ENCODE measurements around the gene NUP62. TPM values are rescaled to one million over a fixed set of nuclear protein-coding genes. Genes with fewer than 3 reads are reported as not detected.

The NUP62 gene
- total RNA-seq, 2 experiments from 2014 or later: 160 to 171 TPM

- intact Hi-C loops (cut with micrococcal nuclease): loop anchor here (1.0 to 5.0 kb wide), 5 partner anchors 8 to 277 kb away; partner anchors contain the start of genes AKT1S1, MED25, PRMT1 and PRR12
- ChIA-PET CTCF (interaction anchor here (1.0 to 1.3 kb wide), 5 partner anchors 11 to 26 kb away, joined by 3 to 4 read pairs (median 3); partner anchors contain the start of gene PTOV1), POLR2A (interaction anchor here (0.6 to 1.3 kb wide), 8 partner anchors 10 to 310 kb away, joined by 3 to 8 read pairs (median 5); partner anchors contain the start of genes ATF5, IL4I1, NUP62 and PTOV1)
- Mint-ChIP-seq H3K4me3 (no peak overlapping the region), H3K9me3 (no peaks in the 10 kb centered on the region), H3K27ac (no peak overlapping the region), H3K36me3 (peaks cover 25% of the 10 kb centered on the region), H3K4me1 (ENCODE audit: low read depth) (peaks cover 51% of the 10 kb centered on the region), H3K27me3 (no peaks in the 10 kb centered on the region)
- DNase-seq: no peak
Measured at GRCh38 chr19:49869009-49869483, 60.3 kb downstream of the NUP62 start.

- intact Hi-C loops (cut with micrococcal nuclease): loop anchor here (1.0 to 5.0 kb wide), 4 partner anchors 17 to 275 kb away; partner anchors contain the start of genes MED25, PRR12 and RRAS
- H3K36me3 Mint-ChIP-seq: peaks cover 33% of the 10 kb centered on the region
Measured at GRCh38 chr19:49866933-49867782, 62.1 kb downstream of the NUP62 start, which contains the start of gene PNKP. PNKP (minus strand) TSS chr19:49867576; CDS start chr19:49867204, 372 bp downstream.

GRCh38 chr19:49864890-49865289 is 64.4 kb downstream of the NUP62 start:
- H3K4me3 Mint-ChIP-seq: no peak overlapping the region
- POLR2A ChIA-PET: interaction anchor here (1.0 kb wide), 1 partner anchor 12 kb away, joined by 6 read pairs; the partner anchor contains the start of genes AKT1S1 and TBC1D17

More at GRCh38 chr19:49866933-49867782, 62.1 kb downstream of the NUP62 start, which contains the start of gene PNKP:
- peaks cover 53% of the 10 kb centered on the region for H3K4me1 Mint-ChIP-seq (ENCODE audit: low read depth)
- no peaks in the 10 kb centered on the region for H3K27me3 Mint-ChIP-seq
- ChIA-PET CTCF (interaction anchor here (1.1 kb wide), 1 partner anchor 17 kb away, joined by 11 read pairs; no protein-coding TSS in a partner anchor), POLR2A (interaction anchor here (0.6 to 1.4 kb wide), 5 partner anchors 13 to 48 kb away, joined by 3 to 5 read pairs (median 4); partner anchors contain the start of gene PTOV1)
- no peak within 1 kb of the TSS for H3K4me3 Mint-ChIP-seq
- DNase-seq: peak; percentile 96
- no peak within 1 kb of the TSS for H3K27ac Mint-ChIP-seq
- no peaks in the 10 kb centered on the region for H3K9me3 Mint-ChIP-seq

DNA sequence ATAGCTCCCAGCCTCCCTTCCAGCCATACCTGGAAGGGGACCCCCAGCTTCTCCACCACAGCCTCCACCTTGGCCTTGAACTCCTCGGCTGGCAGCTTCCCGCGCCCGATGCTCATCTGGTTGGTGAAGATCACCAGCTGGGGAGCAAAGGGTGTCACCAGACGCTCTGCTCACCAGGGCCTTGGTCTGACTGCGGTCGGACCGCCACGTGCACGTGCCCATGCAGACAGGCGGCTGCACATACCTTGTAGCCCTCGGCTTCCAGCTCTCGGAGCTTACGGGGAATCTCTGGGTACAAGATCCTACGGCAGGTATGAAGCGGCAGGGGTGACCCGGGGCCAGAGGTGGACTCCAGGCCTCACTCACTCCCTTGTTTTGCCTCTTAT is 65.4 kb downstream of the NUP62 start:
- Mint-ChIP-seq H3K27ac (no peak overlapping the region), H3K36me3 (peaks cover 48% of the 10 kb centered on the region), H3K27me3 (no peaks in the 10 kb centered on the region), H3K4me3 (no peak overlapping the region), H3K4me1 (ENCODE audit: low read depth) (peaks cover 40% of the 10 kb centered on the region), H3K9me3 (no peaks in the 10 kb centered on the region)
- intact Hi-C loops (cut with micrococcal nuclease): no loop called here
- DNase-seq: no peak
- CTCF ChIA-PET: interaction anchor here (1.1 kb wide), 1 partner anchor 13 kb away, joined by 3 read pairs; the partner anchor contains the start of gene PTOV1
- POLR2A ChIA-PET: interaction anchor here (1.1 kb wide), 1 partner anchor 10 kb away, joined by 3 read pairs; no protein-coding TSS in a partner anchor

More at GRCh38 chr19:49864890-49865289, 64.4 kb downstream of the NUP62 start:
- Mint-ChIP-seq H3K4me1 (ENCODE audit: low read depth) (peaks cover 40% of the 10 kb centered on the region), H3K9me3 (no peaks in the 10 kb centered on the region), H3K36me3 (peaks cover 45% of the 10 kb centered on the region), H3K27ac (no peak overlapping the region), H3K27me3 (no peaks in the 10 kb centered on the region)
- intact Hi-C loops (cut with micrococcal nuclease): loop anchor here (5.0 kb wide), 2 partner anchors 48 to 273 kb away; partner anchors contain the start of genes MED25 and PRR12
- CTCF ChIA-PET: interaction anchor here (0.7 to 1.1 kb wide), 2 partner anchors 11 to 119 kb away, joined by 3 read pairs; no protein-coding TSS in a partner anchor
- DNase-seq: no peak

DNA sequence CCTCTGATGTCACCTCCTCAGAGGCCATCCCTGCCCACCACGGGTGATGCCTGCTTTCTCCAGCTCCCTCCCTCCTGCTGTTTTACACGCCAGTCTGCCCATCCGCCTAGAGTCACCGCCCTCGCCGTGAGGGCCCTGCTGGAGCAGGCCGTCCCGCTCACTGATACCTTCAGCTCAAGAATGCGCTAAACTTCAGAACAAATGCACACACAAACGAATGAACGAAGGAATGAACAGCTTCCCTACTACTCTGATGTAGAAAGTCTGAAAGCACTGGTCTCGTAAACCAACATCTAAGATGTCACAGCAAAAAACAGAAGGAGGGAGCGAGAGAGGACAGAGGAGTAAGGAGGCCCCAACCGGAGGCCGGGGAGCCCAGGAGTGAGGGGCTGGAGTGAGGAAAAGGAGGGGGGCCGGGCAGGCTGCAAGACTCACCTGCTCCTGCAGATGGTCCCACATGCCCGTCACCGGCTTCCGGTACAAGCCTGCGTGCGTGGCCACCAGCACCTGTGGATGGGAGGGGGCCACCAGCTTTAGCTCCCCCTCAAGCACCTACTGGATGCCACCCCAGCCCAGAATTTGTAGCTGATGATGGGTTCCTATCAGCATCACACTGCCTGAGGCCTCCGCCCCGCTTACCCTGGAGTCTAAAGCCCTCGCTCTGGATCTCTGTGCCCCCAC is 65.9 kb downstream of the NUP62 start:
- intact Hi-C loops (cut with micrococcal nuclease): no loop called here
- Mint-ChIP-seq H3K9me3 (no peaks in the 10 kb centered on the region), H3K27me3 (no peaks in the 10 kb centered on the region), H3K36me3 (peaks cover 50% of the 10 kb centered on the region), H3K4me3 (no peak overlapping the region), H3K27ac (no peak overlapping the region), H3K4me1 (ENCODE audit: low read depth) (peaks cover 35% of the 10 kb centered on the region)
- POLR2A ChIA-PET: interaction anchor here (1.1 kb wide), 1 partner anchor 10 kb away, joined by 3 read pairs; no protein-coding TSS in a partner anchor
- CTCF ChIA-PET: interaction anchor here (1.1 to 1.4 kb wide), 2 partner anchors 13 to 54 kb away, joined by 3 to 4 read pairs; partner anchors contain the start of gene PTOV1
- DNase-seq: no peak

DNA sequence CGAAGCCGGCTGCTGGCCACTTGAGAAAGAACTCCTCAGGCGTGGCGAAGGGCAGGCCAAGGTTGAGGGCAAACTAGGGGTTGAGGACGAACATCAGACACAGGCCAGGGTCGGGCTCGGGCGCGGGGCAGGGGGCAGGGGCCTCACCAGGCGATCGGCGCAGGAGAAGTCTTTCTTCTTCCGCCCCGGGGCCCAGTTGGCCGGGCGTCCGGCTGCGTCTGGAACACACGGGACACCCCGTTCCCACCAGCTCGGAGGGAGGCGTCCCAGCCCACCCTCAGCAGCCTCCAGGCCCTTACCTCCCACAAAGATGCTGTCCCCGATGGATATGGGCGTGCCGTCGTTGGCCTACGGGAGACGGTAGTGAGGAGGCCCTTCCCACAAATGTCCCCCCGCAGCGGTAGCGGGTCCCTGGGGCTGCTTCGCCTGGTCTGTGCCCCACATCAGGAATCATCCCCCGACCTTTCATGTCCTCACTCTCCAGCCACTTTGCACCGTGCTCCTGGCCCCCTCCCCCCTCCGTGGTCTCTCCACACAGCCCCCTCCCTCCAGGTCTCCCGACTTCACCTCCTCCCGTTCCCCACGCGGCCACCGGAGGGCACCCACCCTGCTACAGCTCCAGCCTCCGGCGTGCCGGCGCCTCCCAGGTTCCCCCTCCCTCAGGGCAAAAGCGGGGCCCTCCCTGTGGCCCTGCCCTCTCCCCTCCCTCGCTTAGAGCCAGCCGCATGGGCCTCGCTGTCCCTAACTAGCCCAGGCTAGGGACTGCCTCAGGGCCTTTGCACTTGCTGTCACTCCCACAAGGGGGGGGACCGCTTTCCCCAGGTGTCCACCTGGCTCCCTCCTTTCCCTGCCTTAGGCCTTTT is 66.7 kb downstream of the NUP62 start:
- H3K9me3 Mint-ChIP-seq: no peaks in the 10 kb centered on the region
- H3K4me1 Mint-ChIP-seq (ENCODE audit: low read depth): peaks cover 28% of the 10 kb centered on the region
- no peak overlapping the region for H3K4me3 Mint-ChIP-seq
- intact Hi-C loops (cut with micrococcal nuclease): no loop called here
- POLR2A ChIA-PET: interaction anchor here (1.1 kb wide), 1 partner anchor 9 kb away, joined by 3 read pairs; no protein-coding TSS in a partner anchor
- peak; percentile 38 for DNase-seq
- H3K27ac Mint-ChIP-seq: no peak overlapping the region
- H3K36me3 Mint-ChIP-seq: peaks cover 54% of the 10 kb centered on the region
- no peaks in the 10 kb centered on the region for H3K27me3 Mint-ChIP-seq
- CTCF ChIA-PET: interaction anchor here (1.4 kb wide), 1 partner anchor 53 kb away, joined by 4 read pairs; no protein-coding TSS in a partner anchor

DNA sequence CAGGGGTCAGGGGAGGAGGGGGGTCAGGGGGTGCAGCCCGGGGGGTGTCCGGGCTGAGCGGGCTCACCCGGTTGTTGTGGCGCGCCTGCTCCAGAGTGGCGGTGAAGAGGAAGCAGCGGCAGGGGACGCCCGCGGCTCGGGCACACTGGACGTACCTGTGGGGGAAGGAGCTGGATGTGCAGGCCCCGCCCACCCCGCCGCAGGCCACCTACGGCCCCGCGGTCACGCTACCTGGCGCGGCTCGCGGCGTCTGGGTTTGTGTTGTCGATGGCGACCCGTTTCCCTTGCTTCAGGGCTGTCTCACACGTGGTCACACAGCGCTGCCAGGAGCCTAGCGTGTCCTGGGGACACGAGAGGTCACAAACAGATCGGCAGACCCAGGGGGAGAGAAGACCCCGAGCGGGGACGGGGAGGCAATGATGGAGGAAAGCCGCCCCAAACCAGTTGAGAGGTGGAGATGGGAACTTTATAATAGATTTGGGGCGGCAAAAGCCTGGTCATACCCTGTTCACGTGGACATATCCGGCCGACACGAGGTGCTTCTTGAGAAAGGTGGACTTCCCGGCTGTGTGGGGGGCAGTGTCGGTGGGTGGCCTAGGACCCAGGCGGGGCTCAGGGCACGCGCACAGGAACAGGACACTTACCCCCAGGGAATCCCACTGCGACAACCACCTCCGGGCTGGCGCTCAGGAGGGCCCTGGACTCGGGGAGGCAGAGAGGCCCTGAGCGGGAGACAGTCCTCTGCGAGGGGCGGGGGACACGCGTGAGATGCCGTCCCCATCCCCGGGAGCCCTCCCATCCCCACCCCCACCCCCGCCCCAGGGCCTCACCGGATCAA is 67.5 kb downstream of the NUP62 start:
- intact Hi-C loops (cut with micrococcal nuclease): no loop called here
- Mint-ChIP-seq H3K27me3 (no peaks in the 10 kb centered on the region), H3K27ac (no peak overlapping the region), H3K9me3 (no peaks in the 10 kb centered on the region), H3K4me1 (ENCODE audit: low read depth) (peaks cover 25% of the 10 kb centered on the region), H3K36me3 (peaks cover 53% of the 10 kb centered on the region), H3K4me3 (no peak overlapping the region)
- no peak for DNase-seq
- POLR2A ChIA-PET: no interaction called here
- CTCF ChIA-PET: no interaction called here

- intact Hi-C loops (cut with micrococcal nuclease): no loop called here
- H3K4me3 Mint-ChIP-seq: no peak overlapping the region
- H3K27me3 Mint-ChIP-seq: no peaks in the 10 kb centered on the region
- CTCF ChIA-PET: no interaction called here
- H3K36me3 Mint-ChIP-seq: peaks cover 47% of the 10 kb centered on the region
- no peaks in the 10 kb centered on the region for H3K9me3 Mint-ChIP-seq
- no peak overlapping the region for H3K27ac Mint-ChIP-seq
- H3K4me1 Mint-ChIP-seq (ENCODE audit: low read depth): peaks cover 18% of the 10 kb centered on the region
- POLR2A ChIA-PET: no interaction called here
- no peak for DNase-seq
Measured at GRCh38 chr19:49861107-49861506, 68.2 kb downstream of the NUP62 start.

DNA sequence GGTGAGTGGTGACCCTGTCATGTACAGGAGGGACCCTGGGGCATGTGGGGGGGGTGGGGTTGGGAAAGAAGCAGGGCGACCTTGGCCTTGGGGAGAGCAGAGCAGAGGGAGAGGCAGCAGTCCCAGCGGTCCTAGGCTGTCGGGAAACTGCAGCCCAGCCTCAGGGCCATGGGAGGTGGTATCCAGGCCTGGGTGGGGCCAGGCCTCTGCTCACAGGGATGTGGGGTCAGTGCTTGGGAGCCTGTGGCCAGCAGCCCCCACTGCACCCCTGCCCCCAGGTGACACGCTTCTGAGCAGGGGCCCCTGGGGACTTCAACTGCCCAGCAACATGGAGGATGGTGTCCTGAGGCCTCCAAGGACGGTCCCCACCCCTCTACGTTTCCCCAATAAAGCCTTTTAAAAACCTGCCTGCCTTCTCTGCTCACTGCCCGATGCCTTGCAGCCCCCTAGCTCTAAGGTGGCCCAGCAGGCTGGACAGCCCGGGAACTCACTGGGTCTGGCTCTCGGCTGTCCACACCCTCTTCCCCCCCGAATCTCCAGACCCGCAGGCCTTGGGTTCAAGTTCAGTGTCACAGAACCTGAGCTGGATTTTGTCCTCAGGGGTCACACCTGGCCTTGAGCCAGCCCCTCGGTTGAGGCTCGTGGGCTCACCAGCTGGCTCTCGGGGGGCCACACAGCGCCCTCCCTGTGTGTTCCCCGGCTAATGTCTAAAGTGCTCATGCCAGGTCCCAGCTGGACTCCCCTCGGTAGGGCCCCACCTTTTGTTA is 68.8 kb downstream of the NUP62 start:
- Mint-ChIP-seq H3K4me1 (ENCODE audit: low read depth) (peaks cover 12% of the 10 kb centered on the region), H3K36me3 (peaks cover 46% of the 10 kb centered on the region), H3K27ac (no peak overlapping the region), H3K9me3 (no peaks in the 10 kb centered on the region), H3K27me3 (no peaks in the 10 kb centered on the region), H3K4me3 (no peak overlapping the region)
- intact Hi-C loops (cut with micrococcal nuclease): no loop called here
- no peak for DNase-seq
- ChIA-PET CTCF (no interaction called here), POLR2A (no interaction called here)

Data from activated CD4-positive, alpha-beta memory T cell treated with anti-CD3 and anti-CD28 coated beads for 36 hours (primary cell).